ENCODE results near the gene MYO1H. TPM values are rescaled to one million over a fixed set of nuclear protein-coding genes. Genes with fewer than 3 reads are reported as not detected.
"Not testable (repeated sequence)": the region's sequence is repeated elsewhere in the genome, so short reads cannot be mapped to it uniquely, and the experiment has no call there.

MYO1H gene
- total RNA-seq, 1 donor from 2014 or later: not detected

DNA sequence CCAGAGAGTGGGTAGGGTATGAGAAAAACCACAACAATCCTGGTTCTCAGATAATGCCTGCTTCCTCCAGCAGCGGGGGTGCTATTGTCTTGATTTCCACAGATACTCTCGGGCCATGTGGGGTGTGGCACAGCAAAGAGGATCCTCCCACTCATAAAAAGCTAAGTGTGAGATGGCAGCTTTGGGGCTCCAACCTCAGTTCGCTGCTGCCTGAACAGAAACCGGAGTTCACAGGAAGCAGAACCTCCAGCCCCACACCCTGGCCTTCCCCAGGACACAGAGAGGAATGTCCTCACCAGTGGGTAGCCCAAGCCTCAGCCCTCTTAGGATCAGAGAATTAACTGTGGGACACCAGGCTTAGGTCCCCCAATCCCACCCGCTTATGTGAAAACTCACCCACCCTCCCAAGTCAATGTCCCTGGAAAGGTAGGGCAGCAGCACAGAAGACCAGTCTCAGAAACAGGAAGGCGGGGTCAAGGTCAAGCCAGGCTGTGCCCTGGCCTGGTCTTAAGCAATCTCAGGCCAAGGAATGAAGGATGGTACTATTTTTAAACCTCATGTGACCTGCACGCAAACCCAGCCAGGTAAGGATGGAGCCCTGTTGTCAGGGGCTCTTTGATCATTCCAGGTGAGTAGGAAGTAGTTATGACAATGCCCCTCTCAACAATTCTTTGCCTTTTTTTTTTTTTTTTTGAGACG is 120.4 kb downstream of the MYO1H start:
- no peak overlapping the region for H3K27ac Mint-ChIP-seq

DNA sequence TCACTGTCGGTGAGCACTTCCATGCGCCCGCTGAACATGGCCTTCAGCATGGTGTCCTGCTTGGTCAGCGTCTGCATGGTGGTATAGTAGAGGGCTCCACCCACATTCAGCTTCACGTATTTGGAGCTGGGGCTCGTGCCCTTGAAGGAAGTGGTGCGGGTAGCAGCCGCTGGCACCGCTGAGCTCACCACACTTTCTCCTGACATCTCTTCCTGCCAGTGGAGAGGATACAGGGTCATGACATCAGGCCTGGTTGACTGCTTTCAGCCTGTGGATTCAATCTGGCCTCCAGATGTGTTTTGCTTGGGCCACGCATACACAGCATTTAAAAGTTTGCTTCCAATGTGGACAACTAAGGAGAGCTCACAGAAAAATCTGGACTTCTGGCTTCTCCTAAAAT is 121.8 kb downstream of the MYO1H start:
- no peaks in the 10 kb centered on the region for H3K9me3 ChIP-seq (ENCODE audit: low read depth)
- Mint-ChIP-seq H3K36me3 (peaks cover 25% of the 10 kb centered on the region), H3K27me3 (ENCODE audit: insufficient read depth, low read depth) (peaks cover 2% of the 10 kb centered on the region), H3K4me3 (no peak overlapping the region), H3K27ac (no peak overlapping the region), H3K4me1 (peaks cover 43% of the 10 kb centered on the region), H3K9me3 (no peaks in the 10 kb centered on the region)
- peaks cover 85% of the 10 kb centered on the region for H3K79me2 ChIP-seq (ENCODE audit: low read depth)
- H3K9ac ChIP-seq: no peak overlapping the region
- no peak overlapping the region for H3K4me3 ChIP-seq
- TF ChIP-seq EZH2phosphoT487 (IDR thresholded peaks at IDR 0.05) (no peak), EZH2 (IDR thresholded peaks at IDR 0.05) (no peak)
- TF ChIP-seq, protein P1, sequence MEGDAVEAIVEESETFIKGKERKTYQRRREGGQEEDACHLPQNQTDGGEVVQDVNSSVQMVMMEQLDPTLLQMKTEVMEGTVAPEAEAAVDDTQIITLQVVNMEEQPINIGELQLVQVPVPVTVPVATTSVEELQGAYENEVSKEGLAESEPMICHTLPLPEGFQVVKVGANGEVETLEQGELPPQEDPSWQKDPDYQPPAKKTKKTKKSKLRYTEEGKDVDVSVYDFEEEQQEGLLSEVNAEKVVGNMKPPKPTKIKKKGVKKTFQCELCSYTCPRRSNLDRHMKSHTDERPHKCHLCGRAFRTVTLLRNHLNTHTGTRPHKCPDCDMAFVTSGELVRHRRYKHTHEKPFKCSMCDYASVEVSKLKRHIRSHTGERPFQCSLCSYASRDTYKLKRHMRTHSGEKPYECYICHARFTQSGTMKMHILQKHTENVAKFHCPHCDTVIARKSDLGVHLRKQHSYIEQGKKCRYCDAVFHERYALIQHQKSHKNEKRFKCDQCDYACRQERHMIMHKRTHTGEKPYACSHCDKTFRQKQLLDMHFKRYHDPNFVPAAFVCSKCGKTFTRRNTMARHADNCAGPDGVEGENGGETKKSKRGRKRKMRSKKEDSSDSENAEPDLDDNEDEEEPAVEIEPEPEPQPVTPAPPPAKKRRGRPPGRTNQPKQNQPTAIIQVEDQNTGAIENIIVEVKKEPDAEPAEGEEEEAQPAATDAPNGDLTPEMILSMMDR (IDR thresholded peaks at IDR 0.05): no peak
- no peaks in the 10 kb centered on the region for H3F3A ChIP-seq (ENCODE audit: low read depth)
- DNase-seq (ENCODE audit: low spot score): no peak
- no peaks in the 10 kb centered on the region for H3K36me3 ChIP-seq
- H3K4me2 ChIP-seq: no peak overlapping the region
- no peaks in the 10 kb centered on the region for H3K27me3 ChIP-seq
- peaks cover 88% of the 10 kb centered on the region for H4K20me1 ChIP-seq (ENCODE audit: low read depth)
- no peaks in the 10 kb centered on the region for H3K4me1 ChIP-seq
- no peak overlapping the region for H3K27ac ChIP-seq
- no peak overlapping the region for H2AFZ ChIP-seq (replicated peaks)

More for the DNA sequence above, 120.4 kb downstream of the MYO1H start:
- H3K27me3 ChIP-seq: no peaks in the 10 kb centered on the region
- H3K9me3 ChIP-seq (ENCODE audit: low read depth): no peaks in the 10 kb centered on the region
- H3K9me3 Mint-ChIP-seq: no peaks in the 10 kb centered on the region
- H3K36me3 ChIP-seq: no peaks in the 10 kb centered on the region
- H3K4me1 Mint-ChIP-seq: peaks cover 54% of the 10 kb centered on the region
- H4K20me1 ChIP-seq (ENCODE audit: low read depth): peaks cover 90% of the 10 kb centered on the region
- peaks cover 25% of the 10 kb centered on the region for H3K36me3 Mint-ChIP-seq
- no peak for DNase-seq (ENCODE audit: low spot score)
- H3K4me2 ChIP-seq: no peak overlapping the region
- H3K9ac ChIP-seq: no peak overlapping the region
- TF ChIP-seq, protein P1 (IDR thresholded peaks at IDR 0.05): no peak
- no peak for TF ChIP-seq EZH2phosphoT487 (IDR thresholded peaks at IDR 0.05)
- no peak for TF ChIP-seq EZH2 (IDR thresholded peaks at IDR 0.05)
- H3F3A ChIP-seq (ENCODE audit: low read depth): no peaks in the 10 kb centered on the region
- H3K4me3 ChIP-seq: no peak overlapping the region
- peaks cover 2% of the 10 kb centered on the region for H3K27me3 Mint-ChIP-seq (ENCODE audit: insufficient read depth, low read depth)
- no peak overlapping the region for H3K4me3 Mint-ChIP-seq
- H3K79me2 ChIP-seq (ENCODE audit: low read depth): peaks cover 78% of the 10 kb centered on the region
- no peak overlapping the region for H2AFZ ChIP-seq (replicated peaks)
- no peak overlapping the region for H3K27ac ChIP-seq
- H3K4me1 ChIP-seq: peaks cover 8% of the 10 kb centered on the region

DNA sequence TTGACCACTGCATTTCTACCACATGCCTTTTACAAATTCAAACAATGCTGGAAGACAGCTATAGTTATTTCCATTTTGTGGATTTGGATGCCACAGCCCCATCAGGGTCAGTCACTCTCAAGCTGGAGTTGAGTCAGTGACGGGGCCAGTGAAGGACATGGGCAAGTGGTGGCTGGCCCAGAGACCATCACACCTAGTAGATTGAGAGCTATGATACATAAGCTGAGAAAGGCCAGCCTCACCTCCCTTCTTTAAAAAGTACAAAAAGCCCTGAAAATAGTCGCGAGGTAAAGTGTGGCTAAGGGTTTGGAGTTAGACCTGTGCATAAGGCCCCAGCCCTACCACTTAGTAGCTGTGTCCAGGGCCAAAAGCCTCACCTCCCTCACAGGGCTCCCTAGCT is 125.3 kb downstream of the MYO1H start:
- TF ChIP-seq, protein P1 (IDR thresholded peaks at IDR 0.05): no peak
- TF ChIP-seq EZH2 (IDR thresholded peaks at IDR 0.05): no peak
- TF ChIP-seq EZH2phosphoT487 (IDR thresholded peaks at IDR 0.05): no peak
- no peak overlapping the region for H3K27ac ChIP-seq
- H4K20me1 ChIP-seq (ENCODE audit: low read depth): peaks cover 77% of the 10 kb centered on the region
- Mint-ChIP-seq H3K9me3 (no peaks in the 10 kb centered on the region), H3K4me3 (no peak overlapping the region), H3K27ac (peak overlapping the region; percentile 13), H3K36me3 (peaks cover 12% of the 10 kb centered on the region), H3K4me1 (peaks cover 39% of the 10 kb centered on the region), H3K27me3 (ENCODE audit: insufficient read depth, low read depth) (peaks cover 6% of the 10 kb centered on the region)
- H3K79me2 ChIP-seq (ENCODE audit: low read depth): peaks cover 92% of the 10 kb centered on the region
- no peaks in the 10 kb centered on the region for H3F3A ChIP-seq (ENCODE audit: low read depth)
- H2AFZ ChIP-seq (replicated peaks): no peak overlapping the region
- no peak overlapping the region for H3K9ac ChIP-seq
- peaks cover 7% of the 10 kb centered on the region for H3K4me1 ChIP-seq
- no peak overlapping the region for H3K4me3 ChIP-seq
- no peaks in the 10 kb centered on the region for H3K27me3 ChIP-seq
- DNase-seq (ENCODE audit: low spot score): no peak
- no peaks in the 10 kb centered on the region for H3K36me3 ChIP-seq
- no peak overlapping the region for H3K4me2 ChIP-seq
- no peaks in the 10 kb centered on the region for H3K9me3 ChIP-seq (ENCODE audit: low read depth)

DNA sequence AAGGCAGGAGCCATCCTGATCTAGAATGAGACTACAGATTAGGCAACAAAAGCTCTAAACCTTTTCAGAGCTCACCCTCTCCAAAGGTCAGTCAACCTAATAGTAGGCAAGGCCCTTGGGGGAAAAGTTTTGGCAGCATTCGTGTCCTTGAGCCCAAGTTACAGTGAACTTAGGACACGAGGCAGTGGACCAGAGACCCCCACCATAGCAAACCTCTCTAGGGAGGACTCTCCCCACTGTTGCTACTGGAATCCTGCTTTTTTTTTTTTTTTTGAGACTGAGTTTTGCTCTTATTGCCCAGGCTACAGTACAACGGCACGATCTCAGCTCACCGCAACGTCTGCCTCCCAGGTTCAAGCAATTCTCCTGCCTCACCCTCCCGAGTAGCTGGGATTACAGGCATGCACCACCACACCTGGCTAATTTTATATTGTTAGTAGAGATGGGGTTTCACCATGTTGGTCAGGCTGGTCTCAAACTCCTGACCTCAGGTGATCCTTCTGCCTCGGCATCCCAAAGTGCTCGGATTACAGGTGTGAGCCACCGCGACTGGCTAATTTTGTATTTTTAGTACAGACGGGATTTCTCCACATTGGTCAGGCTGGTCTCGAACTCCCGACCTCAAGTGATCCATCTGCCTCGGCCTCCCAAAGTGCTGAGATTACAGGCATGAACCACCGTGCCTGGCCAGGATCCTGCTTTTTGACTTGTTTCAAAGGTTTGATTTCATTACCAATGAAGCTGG is 126.0 kb downstream of the MYO1H start:
- not testable (repeated sequence) for H2AFZ ChIP-seq (replicated peaks); H3K27me3 ChIP-seq; H3K36me3 ChIP-seq; H3K4me3 Mint-ChIP-seq; H3K9me3 Mint-ChIP-seq; H3K27ac ChIP-seq; H3F3A ChIP-seq (ENCODE audit: low read depth); H3K36me3 Mint-ChIP-seq; H3K27ac Mint-ChIP-seq; H3K4me3 ChIP-seq; H3K4me2 ChIP-seq; H3K9me3 ChIP-seq (ENCODE audit: low read depth); H3K27me3 Mint-ChIP-seq (ENCODE audit: insufficient read depth, low read depth); DNase-seq (ENCODE audit: low spot score); H3K9ac ChIP-seq
- H3K4me1 Mint-ChIP-seq: peaks cover 33% of the 10 kb centered on the region
- peaks cover 13% of the 10 kb centered on the region for H3K4me1 ChIP-seq
- H3K79me2 ChIP-seq (ENCODE audit: low read depth): peaks cover 95% of the 10 kb centered on the region
- H4K20me1 ChIP-seq (ENCODE audit: low read depth): peaks cover 73% of the 10 kb centered on the region

All from neural progenitor cell (in vitro differentiated cells).